Kidney (tissue), 14 donors: ENCODE measurements around the gene RTRAF. TPM values are rescaled to one million over a fixed set of nuclear protein-coding genes. Genes with fewer than 3 reads are reported as not detected.
A peak's percentile ranks its signal among the peaks of the same experiment; 100 is the strongest.

Experiments
- DNase-seq, 5 donors: peaks; one replicate each; pipeline ENCODE4 v3.0.0-alpha.2; 2013 to 2020
- FAIRE-seq: peaks from 2 replicates; lab custom pipeline; 2012; peaks lifted over from hg19 to GRCh38; lab: Jason Lieb, UNC
- H3K27ac ChIP-seq, 2 donors: one replicate each; pipeline ENCODE4 v1.7.0; 2013; ENCODE audit warnings: low read depth in 2 of 2, low read length in 2 of 2, inconsistent platforms in 1 of 2
- H3K27me3 ChIP-seq: one replicate; pipeline ENCODE4 v1.7.1; 2013; ENCODE audit warnings: low read length, inconsistent platforms; ENCODE audit not compliant: control insufficient read depth, insufficient read depth
- H3K36me3 ChIP-seq, 3 donors: one replicate each; pipeline versions ENCODE4 v1.7.0 to v1.7.1; 2013; ENCODE audit warnings: low read length in 3 of 3, control low read depth in 1 of 3, inconsistent platforms in 1 of 3; ENCODE audit not compliant: insufficient read depth in 3 of 3, control insufficient read depth in 2 of 3
- H3K4me1 ChIP-seq, 3 donors: one replicate each; pipeline versions ENCODE4 v1.7.0 to v1.7.1; 2013; ENCODE audit warnings: low read length in 3 of 3, inconsistent platforms in 1 of 3, low read depth in 1 of 3; ENCODE audit not compliant: control insufficient read depth in 2 of 3, insufficient read depth in 2 of 3
- H3K4me3 ChIP-seq, 3 donors: one replicate each; pipeline versions ENCODE4 v1.7.0 to v1.8.1; 2013; ENCODE audit warnings: low read length in 3 of 3, control low read depth in 1 of 3, inconsistent platforms in 1 of 3
- H3K9ac ChIP-seq, 3 donors: one replicate each; pipeline versions ENCODE4 v1.7.0 to v1.7.1; 2013; ENCODE audit warnings: low read length in 3 of 3, control low read depth in 1 of 3, inconsistent platforms in 1 of 3
- H3K9me3 ChIP-seq, 3 donors: one replicate each; pipeline versions ENCODE4 v1.7.0 to v1.7.1; 2013; ENCODE audit warnings: low read length in 3 of 3, control low read depth in 1 of 3, inconsistent platforms in 1 of 3; ENCODE audit not compliant: control insufficient read depth in 2 of 3, insufficient read depth in 1 of 3
- intact Hi-C: fragments of 100-400 bp; cut with DNase I; formaldehyde crosslinking; loops from one replicate; pipeline ENCODE4 v1.11.1; 2022
- polyA plus RNA-seq: library from polyadenylated mRNA; stranded (reverse); fragments of 350-450 nt; fragmentation: Illumina TruSeq; extraction: RNeasy Lipid Tissue Mini Kit (QIAGEN cat#74804); gene quantifications from one replicate; pipeline ENCODE4 v1.2.3, GENCODE V29; 2014; ENCODE audit warnings: low read depth, low replicate concordance; ENCODE audit not compliant: insufficient read depth
- total RNA-seq: library from RNA; stranded (reverse); fragmentation: NEBNext Ultra II Directional; extraction: Animal tissue kit (Norgen Biotek cat#: 25700); gene quantifications from one replicate; pipeline ENCODE4 v1.2.1, GENCODE V29; 2021
- TF ChIP-seq, protein P1 (sequence below): IDR thresholded peaks from 3 replicates; pipeline ENCODE4 v1.5.1; 2012; ENCODE audit warnings: mild to moderate bottlenecking, moderate library complexity, borderline replicate concordance; ENCODE audit not compliant: insufficient read depth; ENCODE audit errors: extremely low read depth
- donor health status: control.
- donor health status: control.
- donor health status: control.
- donor health status: control.
- donor health status: control.
- donor health status: DM: yes; HTN: yes; CAD: no.
- donor health status: Normal renal cell carcinoma (clear cell type).

The RTRAF gene
- total and polyA plus RNA-seq, 2 donors from 2014 or later = 116 to 250 TPM

- no peak for FAIRE-seq
- peak in 2 of 5 donors; percentile 30 to 62 for DNase-seq
- Histone ChIP-seq H3K36me3 (peaks cover 10 to 42% (median 25%) of the 10 kb centered on the region in 3 donors), H3K9me3 (no peaks in the 10 kb centered on the region), H3K27me3 (no peaks in the 10 kb centered on the region), H3K4me3 (no peak overlapping the region), H3K27ac (no peak overlapping the region), H3K4me1 (no peaks in the 10 kb centered on the region), H3K9ac (no peak overlapping the region)
- intact Hi-C loops = no loop called here
- TF ChIP-seq, protein P1, sequence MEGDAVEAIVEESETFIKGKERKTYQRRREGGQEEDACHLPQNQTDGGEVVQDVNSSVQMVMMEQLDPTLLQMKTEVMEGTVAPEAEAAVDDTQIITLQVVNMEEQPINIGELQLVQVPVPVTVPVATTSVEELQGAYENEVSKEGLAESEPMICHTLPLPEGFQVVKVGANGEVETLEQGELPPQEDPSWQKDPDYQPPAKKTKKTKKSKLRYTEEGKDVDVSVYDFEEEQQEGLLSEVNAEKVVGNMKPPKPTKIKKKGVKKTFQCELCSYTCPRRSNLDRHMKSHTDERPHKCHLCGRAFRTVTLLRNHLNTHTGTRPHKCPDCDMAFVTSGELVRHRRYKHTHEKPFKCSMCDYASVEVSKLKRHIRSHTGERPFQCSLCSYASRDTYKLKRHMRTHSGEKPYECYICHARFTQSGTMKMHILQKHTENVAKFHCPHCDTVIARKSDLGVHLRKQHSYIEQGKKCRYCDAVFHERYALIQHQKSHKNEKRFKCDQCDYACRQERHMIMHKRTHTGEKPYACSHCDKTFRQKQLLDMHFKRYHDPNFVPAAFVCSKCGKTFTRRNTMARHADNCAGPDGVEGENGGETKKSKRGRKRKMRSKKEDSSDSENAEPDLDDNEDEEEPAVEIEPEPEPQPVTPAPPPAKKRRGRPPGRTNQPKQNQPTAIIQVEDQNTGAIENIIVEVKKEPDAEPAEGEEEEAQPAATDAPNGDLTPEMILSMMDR = no peak
These were observed 11.3 kb downstream of the RTRAF start for GRCh38 chr14:52000696-52001095.

- TF ChIP-seq, protein P1 = no peak
- no peak overlapping the region for H3K27ac ChIP-seq
- H3K9me3 ChIP-seq = no peaks in the 10 kb centered on the region
- no peak for DNase-seq
- no peak overlapping the region for H3K4me3 ChIP-seq
- no peak overlapping the region for H3K9ac ChIP-seq
- no peaks in the 10 kb centered on the region for H3K27me3 ChIP-seq
- H3K36me3 ChIP-seq = peaks cover 11 to 51% (median 36%) of the 10 kb centered on the region in 3 donors
- FAIRE-seq = no peak
- no peaks in the 10 kb centered on the region for H3K4me1 ChIP-seq
- intact Hi-C loops = no loop called here
These were observed 13.2 kb downstream of the RTRAF start for GRCh38 chr14:52002542-52002941.

DNA sequence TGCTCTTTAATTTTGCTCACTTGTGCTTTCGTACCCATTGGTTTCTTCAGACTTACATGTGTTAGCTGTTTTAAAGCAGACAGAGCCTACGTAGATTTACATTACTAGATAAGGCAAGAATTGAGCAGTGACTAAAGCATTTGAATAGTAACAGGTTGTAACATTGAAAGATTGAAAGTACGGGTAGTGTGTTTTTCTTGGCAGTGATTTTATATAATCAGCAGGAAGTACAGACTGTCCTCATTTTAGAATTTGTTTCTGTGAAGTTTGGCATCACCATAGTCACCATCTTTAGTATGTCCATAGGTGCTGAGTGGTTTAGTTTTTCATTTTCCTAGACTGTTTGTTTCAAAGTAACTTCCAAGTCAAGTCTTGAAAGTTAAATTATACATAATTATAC is 14.0 kb downstream of the RTRAF start:
- no peak overlapping the region for H3K27ac ChIP-seq

More for the DNA sequence above, 14.0 kb downstream of the RTRAF start:
- intact Hi-C loops = no loop called here
- no peaks in the 10 kb centered on the region for H3K27me3 ChIP-seq
- FAIRE-seq = no peak
- H3K4me1 ChIP-seq = no peaks in the 10 kb centered on the region
- TF ChIP-seq, protein P1 = no peak
- H3K9me3 ChIP-seq = no peaks in the 10 kb centered on the region
- no peak overlapping the region for H3K9ac ChIP-seq
- H3K36me3 ChIP-seq = peaks cover 13 to 59% (median 43%) of the 10 kb centered on the region in 3 donors
- no peak for DNase-seq
- H3K4me3 ChIP-seq = no peak overlapping the region
